Activated CD8-positive, alpha-beta memory T cell treated with anti-CD3 and anti-CD28 coated beads for 48 hours (primary cell): Measurements from ENCODE around the gene UNC13A.
"Not testable (repeated sequence)": the region's sequence is repeated elsewhere in the genome, so short reads cannot be mapped to it uniquely, and the experiment has no call there.

Experiments
- DNase-seq, 3 experiments: peaks; one replicate each; pipeline ENCODE4 v3.0.0-alpha.2; 2020; ENCODE audit warnings: low read depth in 2 of 3, low spot score in 2 of 3

Gene UNC13A

GRCh38 chr19:17575871-17576757 lies 112.0 kb downstream of the UNC13A start:
- DNase-seq: no peak

- no peak for DNase-seq
Measured at GRCh38 chr19:17572638-17573037, 115.5 kb downstream of the UNC13A start.

- DNase-seq: no peak
Measured at GRCh38 chr19:17570791-17571190, 117.4 kb downstream of the UNC13A start.

GRCh38 chr19:17570291-17570690 lies 117.9 kb downstream of the UNC13A start:
- not testable (repeated sequence) for DNase-seq

GRCh38 chr19:17567940-17568339 lies 120.2 kb downstream of the UNC13A start:
- DNase-seq: no peak

- DNase-seq: no peak
Measured at GRCh38 chr19:17565611-17566010, 122.5 kb downstream of the UNC13A start.

- DNase-seq: no peak
Measured at GRCh38 chr19:17564781-17565180, 123.4 kb downstream of the UNC13A start.

GRCh38 chr19:17562561-17562960 lies 125.6 kb downstream of the UNC13A start:
- DNase-seq: no peak

GRCh38 chr19:17562097-17562496 lies 126.1 kb downstream of the UNC13A start:
- DNase-seq: no peak

- DNase-seq: no peak
Measured at GRCh38 chr19:17560205-17560595, 128.0 kb downstream of the UNC13A start.

GRCh38 chr19:17557466-17557865 lies 130.7 kb downstream of the UNC13A start:
- no peak for DNase-seq

GRCh38 chr19:17556995-17557394 lies 131.2 kb downstream of the UNC13A start:
- no peak for DNase-seq

GRCh38 chr19:17555929-17556813 lies 132.0 kb downstream of the UNC13A start:
- peak in 1 of 3 experiments; percentile 28 for DNase-seq

- peak; percentile 88 to 99 (median 98) for DNase-seq
Measured at GRCh38 chr19:17555480-17555928, 132.7 kb downstream of the UNC13A start, which contains the start of gene COLGALT1. Gene COLGALT1, plus strand, starts transcription at chr19:17555649. Its CDS starts 65 bp downstream, at chr19:17555714.

- DNase-seq: no peak
Measured at GRCh38 chr19:17554968-17555479, 133.1 kb downstream of the UNC13A start.

- DNase-seq: no peak
Measured at GRCh38 chr19:17553256-17553655, 134.9 kb downstream of the UNC13A start.

- not testable (repeated sequence) for DNase-seq
Measured at GRCh38 chr19:17552735-17553134, 135.4 kb downstream of the UNC13A start.
